Body of pancreas (tissue), 4 donors: ENCODE results near the gene CTNND2.

Experiments
- CTCF ChIP-seq, 7 experiments: fragments of 450-650 bp in 4 of 7; fragments of 200-600 bp in 3 of 7; sonication (generic) in 3 of 7; IDR thresholded peaks; one replicate each; pipeline ENCODE4 v1.5.1; 2016 to 2019; ENCODE audit warnings: antibody characterized with exemption in 7 of 7
- POLR2A ChIP-seq, 3 donors: fragments of 450-650 bp; IDR thresholded peaks; one replicate each; pipeline ENCODE4 v1.6.1; 2016; ENCODE audit warnings: antibody characterized with exemption in 3 of 3, mild to moderate bottlenecking in 2 of 3

GRCh38 chr5:11394933-11395332 lies 509.3 kb downstream of the CTNND2 start:
- TF ChIP-seq CTCF (IDR thresholded peaks at IDR 0.05) (no peak), POLR2A (IDR thresholded peaks at IDR 0.05) (no peak)
